HG03135 (cell line): ENCODE measurements around the gene APBB1.

Source experiments
- ATAC-seq: cut with Tn5 transposase; IDR thresholded peaks from one replicate; pipeline ENCODE4 v1.9.1; 2021; ENCODE audit warnings: mild to moderate bottlenecking, moderate library complexity; ENCODE audit not compliant: unreplicated experiment

The APBB1 gene

DNA sequence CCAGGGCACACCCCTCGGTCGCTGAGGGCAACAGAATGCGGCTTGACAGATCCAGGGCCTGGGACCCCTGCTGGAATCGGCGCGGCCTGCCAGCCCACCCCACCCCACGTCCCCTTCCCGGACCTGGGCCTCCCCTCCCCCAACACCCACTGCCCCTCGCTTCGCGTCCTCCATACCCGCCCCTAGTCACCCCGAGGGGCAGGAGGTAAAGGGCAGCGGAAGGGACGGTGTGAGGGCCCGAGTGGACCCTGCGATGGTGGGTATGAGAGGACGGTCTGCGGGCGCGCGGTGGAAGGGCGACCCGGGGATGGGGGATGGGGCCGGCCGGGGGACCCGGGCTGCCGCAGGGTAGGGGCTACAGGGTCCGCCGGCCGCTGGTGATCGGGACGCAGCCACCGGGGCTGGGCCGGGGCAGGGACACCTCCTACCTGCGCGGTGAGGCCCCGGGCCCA lies 311 bp downstream of the APBB1 start:
- ATAC-seq: peak; percentile 17

DNA sequence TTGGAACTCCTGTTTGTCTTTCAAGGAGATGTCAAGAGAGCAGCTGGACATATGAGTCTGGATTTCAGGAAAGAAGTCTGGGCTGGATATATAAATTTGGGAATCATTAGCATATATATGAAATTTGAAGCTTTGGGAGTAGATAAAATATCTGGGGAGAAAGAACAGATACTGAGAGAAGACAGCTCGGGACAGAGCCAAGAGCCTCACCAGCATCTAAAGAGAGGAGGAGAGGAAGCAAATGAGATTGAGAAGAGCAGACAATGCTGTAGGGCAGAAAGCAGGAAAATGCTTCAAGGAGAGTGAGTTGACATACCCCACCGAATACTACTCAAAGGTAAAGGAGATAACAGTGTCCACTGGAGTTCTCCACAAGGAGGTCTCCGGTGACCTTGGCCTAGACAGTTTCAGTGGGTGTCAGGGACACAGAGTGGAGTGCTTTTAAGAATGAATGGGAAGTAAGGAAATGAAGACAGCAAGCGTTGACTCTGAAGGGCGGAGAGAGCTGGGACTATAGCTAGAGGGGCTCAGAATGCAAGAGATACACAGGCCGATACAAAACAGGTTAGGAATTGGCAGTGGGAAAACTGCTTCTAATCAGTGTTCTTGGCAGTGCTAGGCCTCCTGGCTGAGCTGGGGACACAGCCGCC lies 862 bp downstream of the APBB1 start:
- ATAC-seq: no peak

DNA sequence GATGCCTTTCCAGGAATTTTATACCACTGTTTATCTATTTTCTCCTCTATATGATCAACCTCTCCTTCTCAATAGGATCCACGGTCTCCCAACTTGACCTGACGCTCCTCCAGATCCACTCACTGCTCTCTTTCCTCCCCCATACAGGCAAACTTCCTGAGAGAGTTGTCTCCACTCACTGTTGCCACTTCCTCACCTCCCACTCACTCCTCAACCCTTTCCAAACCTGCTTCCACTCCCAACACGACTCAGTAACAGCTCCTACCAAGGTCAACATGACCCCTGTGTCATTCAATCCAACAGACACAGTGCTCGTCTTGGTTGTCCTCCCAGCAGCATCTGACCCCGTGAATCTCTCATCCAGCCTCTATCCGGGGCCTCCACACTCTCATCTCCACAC lies 3.1 kb downstream of the APBB1 start:
- no peak for ATAC-seq

DNA sequence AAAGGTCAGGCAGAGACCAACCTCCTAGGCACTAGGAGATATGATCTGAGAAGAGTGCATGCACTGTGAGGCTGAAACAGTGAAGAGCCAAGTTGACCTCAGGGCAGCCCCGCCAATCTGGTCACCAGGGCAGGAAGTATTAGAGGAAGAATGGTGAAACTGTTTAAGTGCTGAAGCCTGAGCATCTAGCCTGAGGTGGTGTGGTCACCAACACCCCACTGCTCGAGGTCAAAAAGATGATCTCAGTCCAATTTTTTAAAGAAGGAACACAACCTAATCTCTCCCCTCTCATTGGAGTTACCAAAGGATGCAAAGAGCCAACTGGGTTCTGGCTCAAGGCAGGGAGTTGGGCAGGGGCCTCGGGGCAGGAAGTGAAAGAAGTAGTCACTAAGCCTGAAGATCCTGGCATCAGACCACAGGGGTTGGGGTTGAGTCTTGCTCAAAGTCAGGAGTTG lies 4.0 kb downstream of the APBB1 start:
- ATAC-seq: no peak

- no peak for ATAC-seq
Measured at GRCh38 chr11:6413791-6414201, 5.1 kb downstream of the APBB1 start.

DNA sequence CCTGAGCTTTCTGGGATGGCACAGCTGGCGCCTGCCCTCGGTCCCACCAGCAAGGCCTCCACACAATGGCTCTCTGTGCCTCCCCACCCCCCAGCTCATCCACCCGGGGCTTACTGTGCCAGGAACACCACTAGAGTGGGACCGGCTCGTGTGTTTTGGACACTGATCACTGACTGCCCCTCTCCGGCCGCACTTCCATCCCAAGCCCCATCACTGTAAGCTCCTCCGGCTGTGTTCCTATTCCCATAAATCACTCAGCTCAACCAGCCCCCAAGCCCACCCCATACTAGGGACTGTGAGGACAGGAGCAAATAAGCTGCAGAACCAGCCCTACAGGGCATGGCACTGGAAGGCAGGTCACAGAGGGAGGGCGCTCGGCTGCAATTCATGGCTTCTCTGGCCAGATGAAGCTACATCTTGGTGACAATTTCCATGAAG lies 7.3 kb downstream of the APBB1 start:
- ATAC-seq: no peak

DNA sequence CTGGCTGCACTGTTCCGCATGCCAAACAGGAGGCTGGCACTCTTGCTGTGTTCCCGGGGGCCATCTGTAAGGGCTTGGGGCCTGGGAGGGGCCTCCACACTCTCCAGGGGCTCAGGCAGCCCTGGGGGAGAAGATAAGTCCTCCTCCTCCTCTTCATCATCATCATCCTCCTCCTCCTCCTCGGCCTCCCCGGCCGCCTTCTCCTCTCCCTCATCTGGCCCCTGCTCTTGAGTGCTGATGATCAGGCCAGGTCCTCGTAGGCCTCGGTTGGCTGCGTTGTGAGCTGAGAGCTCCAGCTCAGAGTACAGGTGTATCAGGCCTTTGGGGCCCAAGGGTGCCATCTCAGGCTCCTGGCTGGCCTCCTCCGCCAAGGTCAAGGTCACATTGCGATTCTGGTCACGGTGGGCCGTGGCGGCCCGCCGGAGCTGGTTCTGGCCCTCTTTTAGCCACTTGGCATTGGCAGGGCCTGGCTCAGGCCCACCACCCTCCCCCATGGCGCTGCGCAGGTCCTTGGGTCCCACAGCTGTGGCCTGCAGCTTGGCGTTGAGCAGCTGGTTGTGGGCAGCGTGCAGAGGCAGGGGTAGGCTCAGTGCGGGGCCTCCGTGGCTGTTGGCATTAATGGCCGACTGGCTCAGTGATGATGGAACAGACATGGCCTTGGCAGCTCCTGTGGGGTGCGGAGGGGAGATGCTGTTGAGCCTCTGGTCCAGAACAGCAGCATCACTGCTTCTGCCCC lies 8.0 kb downstream of the APBB1 start:
- ATAC-seq: no peak

- no peak for ATAC-seq
Measured at GRCh38 chr11:6406370-6406769, 12.5 kb downstream of the APBB1 start.

GRCh38 chr11:6405846-6406245 lies 13.0 kb downstream of the APBB1 start:
- ATAC-seq: no peak

DNA sequence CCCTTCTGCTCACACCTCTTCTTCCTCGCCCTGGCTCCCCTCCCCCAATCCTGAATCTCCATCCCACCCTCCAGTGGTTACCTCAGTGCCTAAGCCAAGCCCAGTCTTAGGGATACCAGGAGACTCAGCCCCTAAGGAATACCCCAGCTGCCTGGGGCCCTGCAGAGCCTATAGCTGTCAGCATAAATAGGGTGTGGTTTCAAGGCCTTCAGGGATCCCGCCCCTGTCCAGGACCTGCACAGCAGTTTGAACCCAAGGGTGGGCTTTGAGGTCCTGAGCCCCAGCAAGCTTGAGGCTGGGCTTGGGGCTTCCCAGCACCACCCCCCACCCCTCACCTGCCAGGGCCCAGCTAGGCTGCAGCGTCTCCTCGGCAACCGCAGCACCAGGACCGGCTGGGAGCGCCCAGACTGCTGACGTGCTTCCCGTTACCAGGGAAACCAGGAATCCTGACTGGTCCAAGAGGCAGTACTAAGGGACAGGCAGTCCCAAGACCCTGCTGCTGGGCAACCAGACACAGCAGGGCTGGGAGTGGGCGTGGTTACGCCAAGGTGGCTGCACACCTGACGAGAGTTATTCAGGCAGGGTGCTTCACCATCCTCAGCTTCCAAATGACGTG lies 13.7 kb downstream of the APBB1 start:
- no peak for ATAC-seq

GRCh38 chr11:6404342-6405051 lies 14.4 kb downstream of the APBB1 start:
- no peak for ATAC-seq

- no peak for ATAC-seq
Measured at GRCh38 chr11:6403539-6403938, 15.4 kb downstream of the APBB1 start.

DNA sequence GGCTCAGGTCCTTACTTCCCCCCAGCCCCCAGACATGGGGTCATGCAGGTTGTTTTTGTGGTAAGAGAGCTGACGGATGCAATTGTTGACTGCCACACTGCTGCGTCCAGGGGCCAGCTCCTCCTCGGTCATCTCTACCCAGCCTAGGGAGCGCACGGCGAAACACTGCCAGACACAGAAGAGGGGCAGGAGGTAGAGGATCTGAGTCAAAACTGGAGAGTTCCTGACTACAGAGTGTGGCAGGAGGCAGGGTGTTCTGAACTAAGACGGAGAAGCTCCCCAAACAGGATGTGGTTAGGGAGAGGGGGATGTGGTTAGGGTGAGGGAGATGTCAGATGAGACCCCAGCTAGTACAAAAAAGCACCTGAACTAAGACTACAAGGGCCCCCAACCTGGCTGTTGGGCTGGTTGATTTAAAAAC lies 16.3 kb downstream of the APBB1 start:
- peak; percentile 93 for ATAC-seq

- peak; percentile 29 for ATAC-seq
Measured at GRCh38 chr11:6402061-6402470, 16.8 kb downstream of the APBB1 start.

GRCh38 chr11:6401464-6401863 lies 17.4 kb downstream of the APBB1 start:
- ATAC-seq: no peak

GRCh38 chr11:6400431-6401345 lies 18.2 kb downstream of the APBB1 start:
- no peak for ATAC-seq

DNA sequence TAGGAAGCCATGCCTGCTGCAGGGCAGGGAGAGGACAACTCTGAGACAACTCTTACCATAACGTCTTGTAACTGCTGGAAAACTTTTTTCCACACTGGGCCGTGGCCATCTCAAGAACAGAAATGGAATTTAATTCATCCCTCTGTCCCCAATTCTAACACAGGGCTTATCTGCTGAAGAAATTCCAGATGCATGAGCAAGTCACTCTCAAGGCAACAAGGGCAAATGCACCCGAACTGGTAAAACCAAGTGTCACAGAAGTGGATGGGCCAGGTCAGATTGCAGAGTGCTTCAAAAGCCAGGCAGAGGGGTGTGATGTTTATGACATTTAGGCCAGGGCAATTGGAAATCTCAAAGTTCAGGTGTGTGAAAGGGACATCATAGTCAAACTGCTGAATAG lies 21.3 kb downstream of the APBB1 start:
- ATAC-seq: no peak

- ATAC-seq: no peak
Measured at GRCh38 chr11:6397156-6397555, 21.7 kb downstream of the APBB1 start.

DNA sequence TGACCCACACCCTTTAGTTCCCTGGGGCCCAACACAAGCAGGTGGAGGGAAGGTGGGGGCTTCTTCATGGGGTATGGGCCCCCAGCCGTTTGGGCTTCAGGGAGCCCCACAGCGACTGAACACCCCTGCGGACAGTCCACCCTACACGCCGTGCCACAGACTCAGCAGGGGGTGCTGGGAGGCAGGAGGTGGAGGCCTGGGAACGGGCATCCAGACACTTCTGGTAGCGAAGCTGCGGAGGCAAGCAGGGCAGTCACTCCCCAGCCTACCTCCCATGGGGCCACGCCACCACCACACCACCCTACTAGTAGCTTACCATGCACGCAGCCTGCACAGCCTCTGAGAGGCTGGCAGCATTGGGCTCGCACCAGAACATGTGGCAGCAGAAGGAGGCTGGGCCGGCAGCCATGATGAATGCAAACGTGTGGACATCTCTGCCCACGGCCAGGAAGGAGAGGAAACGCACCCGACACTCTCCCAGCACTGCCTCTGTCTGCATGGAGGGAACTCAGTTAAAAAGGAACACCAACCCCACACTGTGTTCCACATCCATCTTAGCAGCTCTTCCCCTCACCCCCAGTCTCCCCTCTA lies 23.3 kb downstream of the APBB1 start:
- ATAC-seq: no peak
